Mammary epithelial cell (primary cell): ENCODE measurements around the gene PRMT7.

ENCODE experiments used
- EZH2 ChIP-seq: IDR thresholded peaks from 2 replicates; pipeline ENCODE4 v1.6.1; 2012; ENCODE audit warnings: low read length, inconsistent platforms, borderline replicate concordance
- TF ChIP-seq, protein P1 (sequence below), 2 donors: IDR thresholded peaks in 1 of 2; conservative IDR thresholded peaks in 1 of 2; 2 replicates each; pipeline ENCODE4 v1.5.1; 2011 to 2012; ENCODE audit warnings: inconsistent platforms in 2 of 2, low read length in 2 of 2, mild to moderate bottlenecking in 2 of 2, control low read depth in 1 of 2, low read depth in 1 of 2; ENCODE audit not compliant: insufficient read depth in 1 of 2; ENCODE audit errors: extremely low read depth in 1 of 2

DNA sequence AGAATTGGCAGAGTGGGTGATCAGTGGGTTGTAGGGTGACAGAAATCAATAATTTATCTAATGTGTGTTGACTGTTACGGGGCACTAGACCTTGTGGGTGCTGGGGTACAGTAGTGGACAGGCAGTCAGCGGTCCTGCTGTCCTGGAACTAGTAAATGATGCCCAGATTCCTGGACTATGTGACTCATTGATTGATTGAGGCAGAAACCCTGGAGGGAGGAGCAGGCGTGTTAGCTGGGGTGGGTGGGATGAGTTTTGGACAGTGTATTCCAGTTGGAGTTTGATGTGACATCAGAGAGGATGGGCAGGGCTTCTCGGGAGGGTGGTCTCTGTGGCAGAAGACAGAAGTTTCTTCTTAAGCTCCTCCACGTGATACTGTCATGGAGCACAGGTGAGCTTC, 24.4 kb downstream of the PRMT7 start:
- TF ChIP-seq EZH2, result no peak
- TF ChIP-seq, protein P1, sequence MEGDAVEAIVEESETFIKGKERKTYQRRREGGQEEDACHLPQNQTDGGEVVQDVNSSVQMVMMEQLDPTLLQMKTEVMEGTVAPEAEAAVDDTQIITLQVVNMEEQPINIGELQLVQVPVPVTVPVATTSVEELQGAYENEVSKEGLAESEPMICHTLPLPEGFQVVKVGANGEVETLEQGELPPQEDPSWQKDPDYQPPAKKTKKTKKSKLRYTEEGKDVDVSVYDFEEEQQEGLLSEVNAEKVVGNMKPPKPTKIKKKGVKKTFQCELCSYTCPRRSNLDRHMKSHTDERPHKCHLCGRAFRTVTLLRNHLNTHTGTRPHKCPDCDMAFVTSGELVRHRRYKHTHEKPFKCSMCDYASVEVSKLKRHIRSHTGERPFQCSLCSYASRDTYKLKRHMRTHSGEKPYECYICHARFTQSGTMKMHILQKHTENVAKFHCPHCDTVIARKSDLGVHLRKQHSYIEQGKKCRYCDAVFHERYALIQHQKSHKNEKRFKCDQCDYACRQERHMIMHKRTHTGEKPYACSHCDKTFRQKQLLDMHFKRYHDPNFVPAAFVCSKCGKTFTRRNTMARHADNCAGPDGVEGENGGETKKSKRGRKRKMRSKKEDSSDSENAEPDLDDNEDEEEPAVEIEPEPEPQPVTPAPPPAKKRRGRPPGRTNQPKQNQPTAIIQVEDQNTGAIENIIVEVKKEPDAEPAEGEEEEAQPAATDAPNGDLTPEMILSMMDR (conservative IDR thresholded peaks at IDR 0.05 in 1 of 2, IDR thresholded peaks at IDR 0.05 in 1 of 2; ENCODE audit: extremely low read depth in 1 of 2, insufficient read depth in 1 of 2, low read depth in 1 of 2, low read length in 2 of 2), result no peak
